WTC11 (cell line): ENCODE results near the gene PIK3R4. TPM values are rescaled to one million over a fixed set of nuclear protein-coding genes. Genes with fewer than 3 reads are reported as not detected.

ENCODE experiments used
- ATAC-seq: fragments of 200-7000 bp; cut with Tn5 transposase; 2 replicates; pipeline ENCODE4 v1.10.0; 2021; ENCODE audit warnings: mild to moderate bottlenecking, moderate library complexity
- Bru-seq: library from RNA; stranded (reverse); fragments of 400-500 nt; gene quantifications from one replicate; lab custom pipeline; 2021; lab: Mats Ljungman, UMichigan
- CTCF ChIA-PET: fragments of 300-600 bp; sonication (Branson Sonifier 250); formaldehyde crosslinking; loops from one replicate; lab custom pipeline; 2021; ENCODE audit warnings: antibody characterized with exemption; lab: Charles Lee
- POLR2A ChIA-PET: fragments of 350-600 bp; sonication (Branson Sonifier 250); formaldehyde crosslinking; loops from one replicate; lab custom pipeline; 2021; ENCODE audit warnings: antibody characterized with exemption; lab: Charles Lee
- DNase-seq: peaks from one replicate; pipeline ENCODE4 v3.0.0; 2021; ENCODE audit warnings: low spot score
- H3K27ac Mint-ChIP-seq: 2 replicates; pipeline ENCODE4 v1.8.0; 2021; ENCODE audit warnings: mixed read lengths
- H3K27me3 Mint-ChIP-seq: 2 replicates; pipeline ENCODE4 v1.8.0; 2021; ENCODE audit warnings: low read depth, mild to moderate bottlenecking, moderate library complexity, mixed read lengths
- H3K36me3 Mint-ChIP-seq: 2 replicates; pipeline ENCODE4 v1.8.0; 2021; ENCODE audit warnings: mixed read lengths
- H3K4me1 Mint-ChIP-seq: 2 replicates; pipeline ENCODE4 v1.8.0; 2022; ENCODE audit warnings: mixed read lengths
- H3K4me3 Mint-ChIP-seq: 2 replicates; pipeline ENCODE4 v1.8.0; 2021; ENCODE audit warnings: mild to moderate bottlenecking, moderate library complexity, mixed read lengths
- H3K9me3 Mint-ChIP-seq: 2 replicates; pipeline ENCODE4 v1.8.0; 2021; ENCODE audit warnings: mixed read lengths
- ARID4B ChIP-seq: sonication (generic); formaldehyde crosslinking; IDR thresholded peaks from 2 replicates; pipeline ENCODE4 v1.8.0; 2023; ENCODE audit warnings: missing genetic modification reagents, mild to moderate bottlenecking, borderline replicate concordance
- ATF1 ChIP-seq: sonication (generic); formaldehyde crosslinking; IDR thresholded peaks from 2 replicates; pipeline ENCODE4 v1.8.1; 2023; ENCODE audit warnings: mild to moderate bottlenecking, moderate library complexity, missing genetic modification reagents
- ATF2 ChIP-seq: sonication (generic); formaldehyde crosslinking; IDR thresholded peaks from 2 replicates; pipeline ENCODE4 v1.8.1; 2022; ENCODE audit warnings: low read depth, missing genetic modification reagents, borderline replicate concordance
- CREB1 ChIP-seq: sonication (generic); formaldehyde crosslinking; IDR thresholded peaks from 2 replicates; pipeline ENCODE4 v1.8.0; 2023; ENCODE audit warnings: mild to moderate bottlenecking, missing genetic modification reagents
- E2F4 ChIP-seq: sonication (generic); formaldehyde crosslinking; IDR thresholded peaks from 2 replicates; pipeline ENCODE4 v1.8.1; 2022; ENCODE audit warnings: low read depth, mild to moderate bottlenecking, moderate library complexity, missing genetic modification reagents, borderline replicate concordance
- E2F5 ChIP-seq: sonication (generic); formaldehyde crosslinking; IDR thresholded peaks from 2 replicates; pipeline ENCODE4 v1.8.1; 2022; ENCODE audit warnings: mild to moderate bottlenecking, moderate library complexity, missing genetic modification reagents
- FOXK1 ChIP-seq: sonication (generic); formaldehyde crosslinking; IDR thresholded peaks from 2 replicates; pipeline ENCODE4 v1.8.0; 2022; ENCODE audit warnings: mild to moderate bottlenecking, moderate library complexity, missing genetic modification reagents
- GABPB1 ChIP-seq: sonication (generic); formaldehyde crosslinking; IDR thresholded peaks from 2 replicates; pipeline ENCODE4 v1.8.1; 2023; ENCODE audit warnings: mild to moderate bottlenecking, missing genetic modification reagents
- GRHL2 ChIP-seq: fragments of 250-450 bp; sonication (Bioruptor Pico); IDR thresholded peaks from 2 replicates; pipeline ENCODE4 v1.8.0; 2022; ENCODE audit warnings: mild to moderate bottlenecking, moderate library complexity; ENCODE audit not compliant: insufficient replicate concordance, severe bottlenecking
- IRF1 ChIP-seq: sonication (generic); formaldehyde crosslinking; IDR thresholded peaks from 2 replicates; pipeline ENCODE4 v1.8.0; 2023; ENCODE audit warnings: missing genetic modification reagents
- MAX ChIP-seq: sonication (generic); formaldehyde crosslinking; IDR thresholded peaks from 2 replicates; pipeline ENCODE4 v1.8.0; 2022; ENCODE audit warnings: mild to moderate bottlenecking, missing genetic modification reagents
- NFE2L1 ChIP-seq: sonication (generic); formaldehyde crosslinking; IDR thresholded peaks from 2 replicates; pipeline ENCODE4 v1.8.1; 2023; ENCODE audit warnings: missing genetic modification reagents
- NR3C1 ChIP-seq: sonication (generic); formaldehyde crosslinking; conservative IDR thresholded peaks from 2 replicates; pipeline ENCODE4 v1.8.1; 2023; ENCODE audit warnings: low read depth, mild to moderate bottlenecking, missing genetic modification reagents
- SOX15 ChIP-seq: fragments of 250-450 bp; sonication (Bioruptor Pico); IDR thresholded peaks from 2 replicates; pipeline ENCODE4 v1.9.0; 2021; ENCODE audit warnings: mild to moderate bottlenecking
- SP1 ChIP-seq: sonication (generic); formaldehyde crosslinking; conservative IDR thresholded peaks from 2 replicates; pipeline ENCODE4 v1.8.1; 2022; ENCODE audit warnings: missing genetic modification reagents
- TCF7 ChIP-seq: sonication (generic); formaldehyde crosslinking; IDR thresholded peaks from 2 replicates; pipeline ENCODE4 v1.8.0; 2022; ENCODE audit warnings: mild to moderate bottlenecking, low read depth, missing genetic modification reagents, moderate library complexity
- TEAD1 ChIP-seq: sonication (generic); formaldehyde crosslinking; IDR thresholded peaks from 2 replicates; pipeline ENCODE4 v1.8.0; 2022; ENCODE audit warnings: mild to moderate bottlenecking, missing genetic modification reagents
- ZBTB21 ChIP-seq: sonication (generic); formaldehyde crosslinking; IDR thresholded peaks from 2 replicates; pipeline ENCODE4 v1.8.1; 2023; ENCODE audit warnings: mild to moderate bottlenecking, missing genetic modification reagents, borderline replicate concordance
- ZBTB43 ChIP-seq: sonication (generic); formaldehyde crosslinking; IDR thresholded peaks from 2 replicates; pipeline ENCODE4 v1.8.1; 2023; ENCODE audit warnings: mild to moderate bottlenecking, missing genetic modification reagents
- ZNF317 ChIP-seq: sonication (generic); formaldehyde crosslinking; IDR thresholded peaks from 2 replicates; pipeline ENCODE4 v1.8.1; 2023; ENCODE audit warnings: low read depth, mild to moderate bottlenecking, moderate library complexity, missing genetic modification reagents, borderline replicate concordance
- ZNF671 ChIP-seq: fragments of 250-450 bp; sonication (Bioruptor Pico); IDR thresholded peaks from 2 replicates; pipeline ENCODE4 v1.8.0; 2021; ENCODE audit warnings: mild to moderate bottlenecking
- long read RNA-seq, 3 experiments: library from RNA in 1 of 3; library from capped mRNA in 1 of 3; library from polyadenylated mRNA in 1 of 3; unstranded in 2 of 3; stranded (forward) in 1 of 3; transcript quantifications; one replicate each; pipeline ENCODE4 v2.0.0, GENCODE V29; 2021
- total RNA-seq: library from RNA; stranded (reverse); gene quantifications from 3 replicates; pipeline ENCODE4 v1.2.3, GENCODE V29; 2021

PIK3R4 gene
- total RNA-seq (37.2 to 43.8 TPM (median 41.5 TPM) in 3 replicates), Bru-seq, nascent RNA (percentile 85 among the genes with signal in this experiment)
- long read RNA-seq, experiment 1, full-length matches to known transcripts: 166 of 213 reads
- long read RNA-seq, experiment 1, partial matches to known transcripts: 33 of 213 reads
- long read RNA-seq, experiment 1, other reads (novel, unspliced or antisense): 14 of 213 reads
- long read RNA-seq, experiment 2, full-length matches to known transcripts: 9 of 41 reads
- long read RNA-seq, experiment 2, partial matches to known transcripts: 15 of 41 reads
- long read RNA-seq, experiment 2, other reads (novel, unspliced or antisense): 17 of 41 reads
- long read RNA-seq, experiment 3, partial matches to known transcripts: 2 of 3 reads
- long read RNA-seq, experiment 3, other reads (novel, unspliced or antisense): 1 of 3 reads

GRCh38 chr3:130746246-130747039, at the start of gene PIK3R4:
Gene PIK3R4, minus strand, starts transcription at chr3:130746829. Its CDS starts 1,611 bp downstream, at chr3:130745218.
- POLR2A ChIA-PET: interaction anchor here (0.7 to 3.4 kb wide), 4 partner anchors 80 to 729 kb away, joined by 3 to 14 read pairs (median 4); partner anchors contain the start of gene ATP2C1
- peak; percentile 85 for ATAC-seq
- no peak for TF ChIP-seq ATF2 (CRISPR knock-in tag)
- TF ChIP-seq NFE2L1 (CRISPR knock-in tag): no peak
- peak; percentile 68; the same call in 1 of the 2 replicates for TF ChIP-seq FOXK1 (CRISPR knock-in tag)
- peak; percentile 53; the same call in 1 of the 2 replicates for TF ChIP-seq TEAD1 (CRISPR knock-in tag)
- 0 out of 2 replicates have a peak, but pooled peaks have one; percentile 34 for TF ChIP-seq ZBTB21 (CRISPR knock-in tag)
- TF ChIP-seq ARID4B (CRISPR knock-in tag): peak; percentile 46; the same call in 1 of the 2 replicates
- TF ChIP-seq SOX15: no peak
- no peak for TF ChIP-seq GRHL2
- TF ChIP-seq IRF1: no peak
- TF ChIP-seq ZBTB43 (CRISPR knock-in tag): no peak
- no peak for TF ChIP-seq ATF1 (CRISPR knock-in tag)
- TF ChIP-seq MAX (CRISPR knock-in tag): peak; percentile 49; the same call in 1 of the 2 replicates
- TF ChIP-seq CREB1 (CRISPR knock-in tag): peak; percentile 48; the same call in 1 of the 2 replicates
- TF ChIP-seq NR3C1: no peak
- no peak for TF ChIP-seq E2F4
- TF ChIP-seq ZNF671 (CRISPR knock-in tag): no peak
- TF ChIP-seq SP1: 0 out of 2 replicates have a peak, but pooled peaks have one; percentile 51
- peak; percentile 54 for TF ChIP-seq GABPB1
- TF ChIP-seq TCF7: no peak
- 0 out of 2 replicates have a peak, but pooled peaks have one; percentile 30 for TF ChIP-seq E2F5 (CRISPR knock-in tag)
- TF ChIP-seq ZNF317 (CRISPR knock-in tag): no peak

More at GRCh38 chr3:130746246-130747039, at the start of gene PIK3R4:
- H3K4me1 Mint-ChIP-seq: peaks cover 30% of the 10 kb centered on the region
- H3K27me3 Mint-ChIP-seq: no peaks in the 10 kb centered on the region
- H3K4me3 Mint-ChIP-seq: no peak within 1 kb of the TSS
- CTCF ChIA-PET: interaction anchor here (3.9 kb wide), 1 partner anchor 148 kb away, joined by 23 read pairs; the partner anchor contains the start of gene ATP2C1
- H3K36me3 Mint-ChIP-seq: peaks cover 27% of the 10 kb centered on the region
- peak within 1 kb of the TSS; percentile 100 for H3K27ac Mint-ChIP-seq
- H3K9me3 Mint-ChIP-seq: no peaks in the 10 kb centered on the region
- DNase-seq: peak; percentile 96
